Measurements from ENCODE around the gene SLC7A6. TPM values are rescaled to one million over a fixed set of nuclear protein-coding genes. Genes with fewer than 3 reads are reported as not detected.

Gene SLC7A6
- total and polyA plus RNA-seq, 2 of the 8 experiments (the other 6 are each of a cell fraction or from before 2014, with no cell fraction given) = 28.0 to 37.8 TPM

DNA sequence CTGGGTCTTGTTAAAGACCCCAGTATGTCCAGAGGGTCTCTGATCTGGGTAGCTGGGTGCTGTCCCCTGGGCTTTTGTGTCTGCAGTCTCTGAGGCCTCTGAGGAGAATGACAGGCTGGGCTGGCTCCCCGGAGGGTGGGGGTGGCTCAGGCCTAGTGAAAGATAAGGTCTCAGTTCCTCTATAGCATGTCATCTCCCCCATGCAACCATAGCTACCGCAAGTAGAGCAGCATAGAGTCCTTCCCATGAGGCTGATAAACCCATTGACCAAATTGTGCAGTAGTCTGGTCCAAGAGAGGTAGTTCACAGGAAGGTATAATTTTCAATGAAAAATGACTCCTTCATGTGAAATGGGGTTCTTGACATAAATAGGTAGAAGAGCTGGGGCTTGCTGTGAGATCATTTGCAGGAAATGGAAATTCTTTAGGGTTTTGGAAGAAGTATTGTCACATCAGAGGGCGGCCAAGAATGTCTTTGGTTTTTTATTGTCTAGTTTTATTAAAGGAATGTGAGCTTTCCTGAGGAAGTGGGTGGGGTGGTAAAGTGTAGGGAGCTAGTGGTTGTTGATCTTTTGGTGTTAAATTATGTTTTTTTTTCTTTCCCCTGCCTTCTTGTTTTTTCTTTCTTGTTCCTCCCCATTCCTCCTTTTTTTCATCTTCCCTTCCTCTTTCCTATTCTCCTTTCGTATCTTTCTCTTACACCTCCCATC lies 25.4 kb downstream of the SLC7A6 start:
- WGBS, 2 experiments (ENCODE audit: extremely low coverage in 1 of 2, insufficient coverage in 1 of 2, insufficient read length in 1 of 2, insufficient replicate concordance in 2 of 2, low coverage in 1 of 2, low lambda C conversion rate in 2 of 2, missing lambda C conversion rate in 1 of 2) = 89 to 97% methylated on average over 1 to 4 of the region's 4 CpGs
- TF ChIP-seq BRCA1 (IDR thresholded peaks at IDR 0.05; ENCODE audit: low read depth, low read length) = no peak
- no peak for TF ChIP-seq KDM4A (IDR thresholded peaks at IDR 0.05; ENCODE audit: low read depth, low read length, severe bottlenecking)
- TF ChIP-seq SIN3A (conservative IDR thresholded peaks at IDR 0.05 in 1 of 2, IDR thresholded peaks at IDR 0.05 in 1 of 2; ENCODE audit: low read depth in 1 of 2, low read length in 2 of 2) = no peak
- TF ChIP-seq RFX5 (IDR thresholded peaks at IDR 0.05; ENCODE audit: borderline replicate concordance, low read depth, low read length) = no peak
- no peak for TF ChIP-seq ATF2 (IDR thresholded peaks at IDR 0.05; ENCODE audit: low read length)
- TF ChIP-seq KDM1A (IDR thresholded peaks at IDR 0.05; ENCODE audit: borderline replicate concordance, low read length) = no peak
- no peak overlapping the region for H3K4me2 ChIP-seq (ENCODE audit: insufficient read depth in 1 of 2, low read depth in 2 of 2, low read length in 2 of 2)
- DNase-seq (ENCODE audit: low read depth in 1 of 2, low spot score in 2 of 2) = no peak
- no peak overlapping the region for H4K5ac ChIP-seq (ENCODE audit: insufficient read length, low read depth, low read length)
- no peak overlapping the region for H2BK120ac ChIP-seq (replicated peaks; ENCODE audit: low read depth, low read length)
- no peak overlapping the region for H2BK5ac ChIP-seq (ENCODE audit: low read depth, low read length)
- H3K4ac ChIP-seq (replicated peaks; ENCODE audit: insufficient read length, low read depth, low read length) = no peak overlapping the region
- ChIA-PET POLR2A (ENCODE audit: partially characterized antibody) (interaction anchor here (1.3 to 4.4 kb wide), 5 partner anchors 9 to 71 kb away, joined by 3 to 13 read pairs (median 5); no protein-coding TSS in a partner anchor), CTCF (ENCODE audit: partially characterized antibody) (interaction anchor here (1.1 to 20.4 kb wide), 6 partner anchors 11 to 49 kb away, joined by 3 to 233 read pairs (median 3); partner anchors contain the start of gene SLC7A6)
- H2AFZ ChIP-seq (ENCODE audit: low read length) = no peak overlapping the region
- no peak overlapping the region for H3K14ac ChIP-seq (ENCODE audit: insufficient read length)
- H3K4me1 ChIP-seq (replicated peaks in 1 of 4; ENCODE audit: control insufficient read depth in 3 of 4, insufficient read depth in 4 of 4, low read length in 3 of 4) = no peaks in the 10 kb centered on the region
- 0 out of 2 replicates have a peak, but pooled peaks cover 3% of the 10 kb centered on the region for H3K79me1 ChIP-seq (ENCODE audit: low read depth, low read length)
- no peak overlapping the region for H3K4me3 ChIP-seq (ENCODE audit: extremely low read depth in 1 of 4, insufficient read depth in 2 of 4, low read depth in 3 of 4, low read length in 4 of 4)
- H4K20me1 ChIP-seq (replicated peaks in 1 of 2; ENCODE audit: control insufficient read depth in 1 of 2, insufficient read depth in 2 of 2, low read length in 2 of 2) = peaks cover 2 to 7% of the 10 kb centered on the region in 2 experiments
- H3K27me3 ChIP-seq (replicated peaks in 1 of 4; ENCODE audit: control insufficient read depth in 3 of 4, extremely low read depth in 1 of 4, insufficient read depth in 3 of 4, low read length in 3 of 4) = no peaks in the 10 kb centered on the region
- H3K23ac ChIP-seq (ENCODE audit: insufficient read length) = no peak overlapping the region
- no peaks in the 10 kb centered on the region for H3K9me3 ChIP-seq (ENCODE audit: insufficient read depth in 2 of 2, low read depth in 1 of 2, low read length in 1 of 2)
- no peak overlapping the region for H2BK20ac ChIP-seq (ENCODE audit: low read length)
- no peak overlapping the region for H2BK15ac ChIP-seq (ENCODE audit: low read length)
- no peaks in the 10 kb centered on the region; the same call in 1 of the 2 replicates for H3K23me2 ChIP-seq (ENCODE audit: low read depth, low read length)
- H3K9ac ChIP-seq (replicated peaks in 1 of 4; ENCODE audit: extremely low read depth in 1 of 4, low read depth in 3 of 4, low read length in 3 of 4) = no peak overlapping the region
- no peak overlapping the region for H3K18ac ChIP-seq (ENCODE audit: extremely low read depth, low read length)
- H2AK5ac ChIP-seq (ENCODE audit: low read depth, low read length) = no peak overlapping the region
- no peak overlapping the region for H4K8ac ChIP-seq (ENCODE audit: extremely low read depth, insufficient read depth, low read length)
- H3K79me2 ChIP-seq (ENCODE audit: control insufficient read depth in 1 of 2, insufficient read depth in 2 of 2, low read length in 2 of 2) = no peaks in the 10 kb centered on the region
- H2BK12ac ChIP-seq (ENCODE audit: low read depth, low read length) = no peak overlapping the region
- FAIRE-seq = no peak
- peaks cover 0 to 15% (median 6%) of the 10 kb centered on the region in 4 experiments; a peak in 5 of 8 replicates for H3K36me3 ChIP-seq (ENCODE audit: control insufficient read depth in 2 of 4, insufficient read depth in 4 of 4, low read length in 3 of 4)
- H3K56ac ChIP-seq (replicated peaks; ENCODE audit: insufficient read length, low read depth, low read length) = no peak overlapping the region
- H3K27ac ChIP-seq (ENCODE audit: low read depth, low read length) = no peak overlapping the region
- H4K91ac ChIP-seq (replicated peaks; ENCODE audit: insufficient read length, low read length) = no peak overlapping the region
